ENCODE results near the gene NLRP1.
"Not testable (repeated sequence)": the region's sequence is repeated elsewhere in the genome, so short reads cannot be mapped to it uniquely, and the experiment has no call there.

Gene NLRP1

GRCh38 chr17:5585836-5586521 is 1.7 kb upstream of the NLRP1 start:
- DNase-seq: no peak

GRCh38 chr17:5585287-5585794 is 1.0 kb upstream of the NLRP1 start:
- no peak for DNase-seq

- no peak for DNase-seq
Observed at GRCh38 chr17:5583426-5584382, 605 bp downstream of the NLRP1 start.

- no peak for DNase-seq
Observed at GRCh38 chr17:5582209-5583185, 1.8 kb downstream of the NLRP1 start.

GRCh38 chr17:5581655-5582054 is 2.7 kb downstream of the NLRP1 start:
- DNase-seq: no peak

GRCh38 chr17:5580969-5581368 is 3.3 kb downstream of the NLRP1 start:
- DNase-seq: no peak

- no peak for DNase-seq
Observed at GRCh38 chr17:5580367-5580766, 3.9 kb downstream of the NLRP1 start.

- DNase-seq: not testable (repeated sequence)
Observed at GRCh38 chr17:5578768-5579167, 5.5 kb downstream of the NLRP1 start.

- not testable (repeated sequence) for DNase-seq
Observed at GRCh38 chr17:5573017-5573416, 11.3 kb downstream of the NLRP1 start.

- no peak for DNase-seq
Observed at GRCh38 chr17:5571281-5571680, 13.0 kb downstream of the NLRP1 start.

GRCh38 chr17:5565808-5566207 is 18.5 kb downstream of the NLRP1 start:
- DNase-seq: no peak

GRCh38 chr17:5563456-5563855 is 20.9 kb downstream of the NLRP1 start:
- no peak for DNase-seq

GRCh38 chr17:5562661-5563360 is 21.5 kb downstream of the NLRP1 start:
- no peak for DNase-seq

- no peak for DNase-seq
Observed at GRCh38 chr17:5561736-5562571, 22.4 kb downstream of the NLRP1 start.

GRCh38 chr17:5560361-5560988 is 23.8 kb downstream of the NLRP1 start:
- DNase-seq: no peak

- no peak for DNase-seq
Observed at GRCh38 chr17:5558815-5559785, 25.2 kb downstream of the NLRP1 start.

GRCh38 chr17:5557990-5558389 is 26.3 kb downstream of the NLRP1 start:
- no peak for DNase-seq

- no peak for DNase-seq
Observed at GRCh38 chr17:5557485-5557884, 26.8 kb downstream of the NLRP1 start.

- no peak for DNase-seq
Observed at GRCh38 chr17:5555254-5555653, 29.1 kb downstream of the NLRP1 start.
